Colonic mucosa (tissue), 4 donors: ENCODE measurements around the gene MTMR11. TPM values are rescaled to one million over a fixed set of nuclear protein-coding genes. Genes with fewer than 3 reads are reported as not detected.

Experiments
- DNase-seq: peaks from one replicate; pipeline ENCODE4 v3.0.0-alpha.2; 2020
- H3K27ac ChIP-seq: fragments of 200-600 bp; one replicate; pipeline ENCODE4 v1.8.0; 2021
- H3K27me3 ChIP-seq: fragments of 200-600 bp; one replicate; pipeline ENCODE4 v1.8.0; 2021
- H3K36me3 ChIP-seq: fragments of 200-600 bp; one replicate; pipeline ENCODE4 v1.8.0; 2021
- H3K4me1 ChIP-seq: fragments of 200-600 bp; one replicate; pipeline ENCODE4 v1.8.0; 2021; ENCODE audit warnings: mild to moderate bottlenecking
- H3K4me3 ChIP-seq: fragments of 200-600 bp; one replicate; pipeline ENCODE4 v1.8.0; 2021
- H3K9ac ChIP-seq, 2 donors: one replicate each; pipeline ENCODE4 v1.7.0; 2013; ENCODE audit warnings: control low read depth in 2 of 2, low read depth in 2 of 2, low read length in 2 of 2
- H3K9me3 ChIP-seq: fragments of 200-600 bp; one replicate; pipeline ENCODE4 v1.8.0; 2021
- intact Hi-C: fragments of 100-400 bp; cut with DNase I; formaldehyde crosslinking; loops from one replicate; pipeline ENCODE4 v1.14.1; 2022
- total RNA-seq, 2 donors: library from RNA; stranded (reverse); fragmentation: NEBNext Ultra II Directional in 1 of 2; extraction: Animal tissue kit (Norgen Biotek cat#: 25700) in 1 of 2; gene quantifications; one replicate each; pipeline ENCODE4 v1.2.1, GENCODE V29; 2021
- TF ChIP-seq, protein P1 (sequence below): fragments of 200-600 bp; IDR thresholded peaks from one replicate; pipeline ENCODE4 v1.8.0; 2022; ENCODE audit warnings: antibody characterized with exemption, mild to moderate bottlenecking
- donor health status: healthy.
- donor health status: DM: no; HTN: no; CAD: no.
- donor health status: DM: no; HTN: no; CAD: no.

MTMR11 gene
- total RNA-seq, 2 donors from 2014 or later, result 168 to 188 TPM

GRCh38 chr1:149881876-149882275 is 54.8 kb downstream of the MTMR11 start:
- H3K27ac ChIP-seq, result no peak overlapping the region
- no peaks in the 10 kb centered on the region for H3K36me3 ChIP-seq
- TF ChIP-seq, protein P1, sequence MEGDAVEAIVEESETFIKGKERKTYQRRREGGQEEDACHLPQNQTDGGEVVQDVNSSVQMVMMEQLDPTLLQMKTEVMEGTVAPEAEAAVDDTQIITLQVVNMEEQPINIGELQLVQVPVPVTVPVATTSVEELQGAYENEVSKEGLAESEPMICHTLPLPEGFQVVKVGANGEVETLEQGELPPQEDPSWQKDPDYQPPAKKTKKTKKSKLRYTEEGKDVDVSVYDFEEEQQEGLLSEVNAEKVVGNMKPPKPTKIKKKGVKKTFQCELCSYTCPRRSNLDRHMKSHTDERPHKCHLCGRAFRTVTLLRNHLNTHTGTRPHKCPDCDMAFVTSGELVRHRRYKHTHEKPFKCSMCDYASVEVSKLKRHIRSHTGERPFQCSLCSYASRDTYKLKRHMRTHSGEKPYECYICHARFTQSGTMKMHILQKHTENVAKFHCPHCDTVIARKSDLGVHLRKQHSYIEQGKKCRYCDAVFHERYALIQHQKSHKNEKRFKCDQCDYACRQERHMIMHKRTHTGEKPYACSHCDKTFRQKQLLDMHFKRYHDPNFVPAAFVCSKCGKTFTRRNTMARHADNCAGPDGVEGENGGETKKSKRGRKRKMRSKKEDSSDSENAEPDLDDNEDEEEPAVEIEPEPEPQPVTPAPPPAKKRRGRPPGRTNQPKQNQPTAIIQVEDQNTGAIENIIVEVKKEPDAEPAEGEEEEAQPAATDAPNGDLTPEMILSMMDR, result no peak
- no peaks in the 10 kb centered on the region for H3K9me3 ChIP-seq
- H3K4me1 ChIP-seq, result no peaks in the 10 kb centered on the region
- no peak overlapping the region for H3K9ac ChIP-seq
- DNase-seq, result no peak
- no peaks in the 10 kb centered on the region for H3K27me3 ChIP-seq
- intact Hi-C loops, result no loop called here
- no peak overlapping the region for H3K4me3 ChIP-seq

DNA sequence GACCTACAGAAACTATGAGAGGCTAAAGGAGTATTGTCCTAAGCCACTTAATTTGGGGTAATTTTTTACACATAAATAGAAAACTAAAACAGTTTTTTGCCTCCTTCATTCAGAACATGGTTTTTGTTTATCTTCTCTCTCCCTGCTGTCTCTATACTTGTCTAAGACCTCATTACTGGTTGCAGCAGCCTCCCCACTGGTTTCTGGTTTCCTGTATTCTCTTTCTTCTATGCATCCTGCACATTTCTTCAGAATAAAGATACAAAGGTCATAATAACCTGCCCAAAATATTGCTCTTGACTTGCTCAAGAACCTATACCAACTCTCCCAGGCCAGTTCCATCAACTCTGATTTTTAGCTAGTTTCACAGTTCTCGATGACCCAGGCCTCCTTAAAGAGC is 57.1 kb downstream of the MTMR11 start:
- no peak overlapping the region for H3K27ac ChIP-seq
- intact Hi-C loops, result no loop called here

More for the DNA sequence above, 57.1 kb downstream of the MTMR11 start:
- DNase-seq, result no peak
- no peaks in the 10 kb centered on the region for H3K27me3 ChIP-seq
- TF ChIP-seq, protein P1, result no peak
- H3K9me3 ChIP-seq, result no peaks in the 10 kb centered on the region
- H3K36me3 ChIP-seq, result no peaks in the 10 kb centered on the region
- no peak overlapping the region for H3K4me3 ChIP-seq
- no peak overlapping the region for H3K9ac ChIP-seq
- no peaks in the 10 kb centered on the region for H3K4me1 ChIP-seq

Other genes starting within 250 kb of the MTMR11 start
- gene FCGR1A, start 154.2 kb downstream of the MTMR11 start, total RNA-seq, result 1 to 10 TPM; 1.1 to 2.7 TPM
- gene BOLA1, start 37.3 kb downstream of the MTMR11 start, total RNA-seq, result 10 to 100 TPM; 12.8 to 21.1 TPM
- gene SV2A, start 19.0 kb downstream of the MTMR11 start, total RNA-seq, result 1 to 10 TPM in 1 of 2 donors, under 1 TPM in 1; 0.89 to 1.5 TPM
- gene SF3B4, start 9.1 kb downstream of the MTMR11 start, total RNA-seq, result 10 to 100 TPM; 42.2 to 66.1 TPM
- gene OTUD7B, start 73.8 kb upstream of the MTMR11 start, total RNA-seq, result 10 to 100 TPM; 33.7 to 38.7 TPM
- gene VPS45, start 130.9 kb upstream of the MTMR11 start, total RNA-seq, result 10 to 100 TPM; 30.3 to 30.6 TPM
- 10 to 100 TPM in 1 of 2 donors, 1 to 10 TPM in 1; 5.4 to 30.8 TPM for gene PLEKHO1, start 213.0 kb upstream of the MTMR11 start, total RNA-seq